Cardiac fibroblast (primary cell): ENCODE data around the gene DNAJA2.

Source experiments
- DNase-seq, 2 donors: peaks; one replicate each; pipeline versions ENCODE4 v3.0.0 to v3.0.0-alpha.2; 2010; ENCODE audit warnings: low read depth in 2 of 2
- H3K4me3 ChIP-seq, 2 donors: replicated peaks in 1 of 2; 1 replicate in 1 of 2; 2 replicates in 1 of 2; pipeline ENCODE4 v1.5.1; 2011; ENCODE audit warnings: low read depth in 2 of 2, low read length in 2 of 2, mild to moderate bottlenecking in 2 of 2, moderate library complexity in 1 of 2
- CTCF ChIP-seq: IDR thresholded peaks from one replicate; pipeline ENCODE4 v1.5.1; 2011; ENCODE audit warnings: low read depth, mild to moderate bottlenecking, low read length, inconsistent platforms

DNAJA2 gene

DNA sequence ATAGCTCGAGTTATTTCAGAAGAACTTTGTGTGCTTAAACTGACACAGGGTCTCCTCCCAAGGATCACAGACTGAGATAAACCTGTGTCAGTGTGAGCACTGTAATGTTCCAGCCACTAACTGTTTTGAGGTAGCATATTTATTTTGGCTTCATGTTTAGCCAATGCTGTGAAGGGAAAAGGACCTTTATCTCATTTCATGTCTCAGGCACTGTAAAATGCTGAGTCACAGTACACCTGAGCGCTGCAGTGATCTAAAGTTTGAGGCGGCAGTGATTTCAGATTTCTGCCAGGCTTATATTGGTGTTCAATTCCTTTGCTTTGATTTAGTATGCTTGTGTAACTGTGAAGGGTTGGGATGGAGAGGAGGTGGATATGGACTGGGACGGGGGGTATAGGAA, 3.1 kb upstream of the DNAJA2 start:
- no peak for TF ChIP-seq CTCF
- DNase-seq, result no peak
- H3K4me3 ChIP-seq, result no peak overlapping the region

DNA sequence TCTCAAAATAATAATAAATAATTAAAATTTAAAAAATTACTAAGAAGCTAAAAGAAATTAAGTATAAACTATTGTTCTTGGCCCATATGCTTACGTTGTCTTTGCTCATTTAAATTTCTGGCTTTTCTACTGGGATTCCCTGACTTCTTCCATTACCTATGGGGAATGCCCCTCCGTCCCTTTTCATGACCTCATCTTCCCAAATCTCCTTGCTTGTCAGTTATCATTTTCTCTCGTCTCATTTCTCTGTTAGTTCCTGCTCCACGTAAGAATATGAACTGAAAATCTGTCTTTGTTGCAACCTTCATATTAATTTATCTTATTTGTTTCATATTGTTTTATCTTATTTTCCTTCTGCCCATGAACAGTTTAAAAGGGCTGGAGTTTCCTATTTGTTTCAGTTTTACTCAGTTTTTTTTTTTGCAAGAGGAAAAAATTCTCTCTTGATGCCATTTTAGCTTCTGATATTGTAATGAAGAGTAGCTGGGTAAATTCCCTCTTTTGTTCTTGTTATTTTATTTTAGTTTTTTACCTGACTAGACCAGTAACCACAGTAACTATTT, 2.5 kb upstream of the DNAJA2 start:
- no peak for DNase-seq
- TF ChIP-seq CTCF, result no peak
- no peak overlapping the region for H3K4me3 ChIP-seq

DNA sequence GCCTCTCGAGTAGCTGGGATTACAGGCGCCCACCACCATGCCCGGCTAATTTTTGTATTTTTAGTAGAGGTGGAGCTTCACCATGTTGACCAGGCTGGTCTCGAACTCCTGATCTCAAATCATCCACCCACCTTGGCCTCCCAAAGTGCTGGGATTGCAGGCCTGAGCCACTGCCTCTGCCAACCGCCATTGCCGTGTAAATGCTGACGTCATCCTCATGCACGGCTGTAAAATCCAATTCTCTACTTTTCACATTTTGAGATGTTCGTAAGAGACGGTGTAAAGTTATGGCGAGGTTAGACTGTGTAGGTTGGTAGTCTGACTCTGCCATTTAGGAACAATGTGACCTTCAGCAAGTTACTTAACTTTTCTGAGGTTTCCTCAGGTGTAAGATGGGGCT, 1.7 kb upstream of the DNAJA2 start:
- TF ChIP-seq CTCF, result no peak
- no peak for DNase-seq
- H3K4me3 ChIP-seq, result no peak overlapping the region

GRCh38 chr16:46974352-46974751, 878 bp upstream of the DNAJA2 start:
- peak overlapping the region; percentile 89 to 94 for H3K4me3 ChIP-seq
- DNase-seq, result peak in 1 of 2 donors; percentile 26
- no peak for TF ChIP-seq CTCF

DNA sequence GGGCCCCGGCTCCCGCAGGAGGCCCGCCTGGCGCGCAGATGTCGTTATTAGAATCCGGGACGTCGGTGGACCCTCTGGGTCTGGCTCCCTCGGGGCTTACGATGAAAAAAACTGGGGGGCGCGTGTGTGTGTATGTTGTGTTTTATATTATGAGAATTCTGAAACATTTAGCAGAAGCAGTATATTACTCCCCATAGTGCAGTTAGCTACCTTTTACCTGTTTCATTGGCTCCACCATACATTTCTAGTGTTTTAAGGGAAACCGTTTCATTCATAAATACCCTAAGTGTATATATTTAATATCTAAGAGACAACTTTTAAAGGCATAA, 486 bp upstream of the DNAJA2 start:
- peak overlapping the region; percentile 89 to 94 for H3K4me3 ChIP-seq
- TF ChIP-seq CTCF, result no peak
- DNase-seq, result no peak

- TF ChIP-seq CTCF, result no peak
- H3K4me3 ChIP-seq, result peak overlapping the region; percentile 89 to 94
- DNase-seq, result peak; percentile 19 to 35
Measured at GRCh38 chr16:46972429-46973206, 856 bp downstream of the DNAJA2 start.

- no peak for TF ChIP-seq CTCF
- no peak for DNase-seq
- H3K4me3 ChIP-seq, result no peak overlapping the region
Measured at GRCh38 chr16:46971271-46971670, 2.2 kb downstream of the DNAJA2 start.
